Ectodermal cell (in vitro differentiated cells): ENCODE data around the gene GMDS.

ENCODE experiments used
- H3K27ac ChIP-seq: 2 replicates; pipeline ENCODE4 v1.7.0; 2013; ENCODE audit warnings: mild to moderate bottlenecking, low read depth, low read length; ENCODE audit not compliant: insufficient read depth, poor library complexity, severe bottlenecking
- H3K27me3 ChIP-seq: 2 replicates; pipeline ENCODE4 v1.7.0; 2013; ENCODE audit warnings: mild to moderate bottlenecking, low read length; ENCODE audit not compliant: insufficient read depth, control insufficient read depth, poor library complexity, severe bottlenecking
- H3K36me3 ChIP-seq: one replicate; pipeline ENCODE4 v1.7.0; 2013; ENCODE audit warnings: low read length; ENCODE audit not compliant: control insufficient read depth, insufficient read depth
- H3K4me1 ChIP-seq: one replicate; pipeline ENCODE4 v1.7.0; 2013; ENCODE audit warnings: low read length; ENCODE audit not compliant: control insufficient read depth, insufficient read depth
- H3K4me3 ChIP-seq: 2 replicates; pipeline ENCODE4 v1.7.0; 2013; ENCODE audit warnings: low read depth, low read length, control low read depth; ENCODE audit not compliant: insufficient read depth
- H3K9me3 ChIP-seq: 2 replicates; pipeline ENCODE4 v1.7.0; 2013; ENCODE audit warnings: mild to moderate bottlenecking, low read length, moderate library complexity; ENCODE audit not compliant: control insufficient read depth
- WGBS, 2 experiments: methylation state at CpG; one replicate each; pipeline ENCODE4 v1.1.7; 2013; ENCODE audit warnings: missing lambda C conversion rate in 2 of 2; 5-methylcytosine and 5-hydroxymethylcytosine counted together

GMDS gene

GRCh38 chr6:1916334-1917070, 328.9 kb downstream of the GMDS start:
- Histone ChIP-seq H3K9me3 (no peaks in the 10 kb centered on the region), H3K36me3 (no peaks in the 10 kb centered on the region), H3K27ac (no peak overlapping the region), H3K4me1 (peaks cover 6% of the 10 kb centered on the region), H3K4me3 (no peak overlapping the region), H3K27me3 (no peaks in the 10 kb centered on the region)
- WGBS, 2 experiments = 86 to 90% methylated on average over 7 of the region's 8 CpGs

GRCh38 chr6:1915226-1915625, 330.2 kb downstream of the GMDS start:
- 94 to 95% methylated on average over 9 of the region's 9 CpGs for WGBS, 2 experiments

GRCh38 chr6:1913577-1913976, 331.8 kb downstream of the GMDS start:
- H3K27me3 ChIP-seq = no peaks in the 10 kb centered on the region
- 94% methylated on average over 2 of the region's 3 CpGs; no CpG with 5 or more reads in 1 of the 2 experiments for WGBS, 2 experiments
- H3K27ac ChIP-seq = no peak overlapping the region

More at GRCh38 chr6:1915226-1915625, 330.2 kb downstream of the GMDS start:
- no peaks in the 10 kb centered on the region for H3K36me3 ChIP-seq
- no peak overlapping the region for H3K4me3 ChIP-seq
- no peak overlapping the region for H3K27ac ChIP-seq
- no peaks in the 10 kb centered on the region for H3K27me3 ChIP-seq
- H3K9me3 ChIP-seq = no peaks in the 10 kb centered on the region
- peaks cover 6% of the 10 kb centered on the region for H3K4me1 ChIP-seq

DNA sequence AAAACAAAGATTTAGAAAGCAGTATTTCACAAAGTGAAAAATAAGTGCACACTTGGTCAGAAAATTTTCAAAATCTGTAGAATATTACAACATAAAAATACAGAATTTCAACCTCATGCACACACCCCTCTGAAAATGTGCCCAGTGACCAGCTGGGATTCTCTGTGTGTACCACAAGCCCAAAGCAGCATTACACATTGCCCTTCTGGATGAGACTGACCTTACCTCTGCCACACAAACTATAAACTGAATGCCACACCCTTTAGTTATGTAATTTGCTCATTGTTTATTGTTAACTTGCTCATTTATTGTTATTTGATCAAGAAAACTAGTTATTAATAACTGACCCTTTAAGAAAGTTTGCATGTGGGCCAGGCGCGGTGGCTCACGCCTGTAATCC, 332.7 kb downstream of the GMDS start:
- Histone ChIP-seq H3K4me1 (no peaks in the 10 kb centered on the region), H3K4me3 (no peak overlapping the region), H3K9me3 (no peaks in the 10 kb centered on the region), H3K27me3 (no peaks in the 10 kb centered on the region), H3K36me3 (no peaks in the 10 kb centered on the region), H3K27ac (no peak overlapping the region)
- 86% methylated on average over 3 of the region's 3 CpGs; no CpG with 5 or more reads in 1 of the 2 experiments for WGBS, 2 experiments

More at GRCh38 chr6:1913577-1913976, 331.8 kb downstream of the GMDS start:
- no peaks in the 10 kb centered on the region for H3K9me3 ChIP-seq
- no peaks in the 10 kb centered on the region for H3K4me1 ChIP-seq
- H3K4me3 ChIP-seq = no peak overlapping the region
- H3K36me3 ChIP-seq = no peaks in the 10 kb centered on the region

GRCh38 chr6:1911474-1911873, 333.9 kb downstream of the GMDS start:
- Histone ChIP-seq H3K27ac (no peak overlapping the region), H3K4me1 (no peaks in the 10 kb centered on the region), H3K4me3 (no peak overlapping the region), H3K36me3 (no peaks in the 10 kb centered on the region), H3K27me3 (no peaks in the 10 kb centered on the region), H3K9me3 (no peaks in the 10 kb centered on the region)
- 81 to 96% methylated on average over 4 of the region's 4 CpGs for WGBS, 2 experiments

GRCh38 chr6:1910621-1911407, 334.6 kb downstream of the GMDS start:
- Histone ChIP-seq H3K4me3 (no peak overlapping the region), H3K4me1 (no peaks in the 10 kb centered on the region), H3K27me3 (no peaks in the 10 kb centered on the region), H3K27ac (no peak overlapping the region), H3K36me3 (no peaks in the 10 kb centered on the region), H3K9me3 (no peaks in the 10 kb centered on the region)
- 91 to 94% methylated on average over 7 to 8 of the region's 8 CpGs for WGBS, 2 experiments

DNA sequence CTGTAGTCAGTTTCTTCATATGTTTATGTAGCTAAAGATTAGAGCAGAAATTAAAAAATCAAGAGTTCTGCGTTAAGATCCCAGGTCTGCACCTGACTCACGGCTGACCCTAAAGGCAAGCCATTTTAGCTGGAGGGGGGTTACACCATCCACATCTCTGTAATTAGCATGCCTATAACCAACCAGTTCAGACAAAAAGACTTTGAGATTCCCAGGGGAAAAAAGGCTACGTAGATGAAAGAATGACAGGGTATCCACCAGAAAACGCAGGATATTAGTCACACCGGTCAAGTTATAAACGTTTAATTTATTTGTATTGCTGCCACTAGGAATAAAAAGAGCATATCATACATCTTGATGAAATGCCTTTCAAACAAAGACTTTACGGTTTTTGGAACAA, 336.6 kb downstream of the GMDS start:
- 78 to 84% methylated on average over 7 of the region's 7 CpGs for WGBS, 2 experiments
- Histone ChIP-seq H3K4me3 (no peak overlapping the region), H3K27me3 (no peaks in the 10 kb centered on the region), H3K36me3 (no peaks in the 10 kb centered on the region), H3K9me3 (no peaks in the 10 kb centered on the region), H3K27ac (no peak overlapping the region), H3K4me1 (peaks cover 5% of the 10 kb centered on the region)

DNA sequence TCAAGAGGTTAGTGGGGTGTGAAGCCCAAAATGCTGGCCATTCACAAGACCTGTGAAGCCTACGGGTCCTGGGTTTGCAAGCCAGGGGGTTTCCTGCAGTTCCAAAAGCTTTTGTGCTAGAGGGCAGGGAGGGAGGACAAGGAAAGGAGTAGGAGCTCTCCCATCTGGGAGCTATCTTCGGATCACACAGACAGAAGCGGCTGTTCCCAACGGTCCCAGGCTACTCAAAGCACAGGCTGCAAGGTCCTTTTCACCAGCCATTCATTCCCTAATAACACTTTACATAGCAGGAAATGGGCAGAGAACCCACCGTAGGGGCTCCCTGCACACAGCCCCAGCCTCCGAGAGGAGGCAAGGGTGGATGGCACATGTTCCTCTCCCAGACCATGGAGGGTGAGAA, 338.8 kb downstream of the GMDS start:
- Histone ChIP-seq H3K4me1 (peaks cover 8% of the 10 kb centered on the region), H3K36me3 (no peaks in the 10 kb centered on the region), H3K9me3 (no peaks in the 10 kb centered on the region), H3K27me3 (no peaks in the 10 kb centered on the region), H3K27ac (no peak overlapping the region), H3K4me3 (no peak overlapping the region)
- 58 to 63% methylated on average over 6 of the region's 6 CpGs for WGBS, 2 experiments

- 86 to 88% methylated on average over 1 of the region's 1 CpG for WGBS, 2 experiments
- Histone ChIP-seq H3K27ac (no peak overlapping the region), H3K27me3 (no peaks in the 10 kb centered on the region), H3K4me1 (peaks cover 8% of the 10 kb centered on the region), H3K36me3 (no peaks in the 10 kb centered on the region), H3K9me3 (no peaks in the 10 kb centered on the region), H3K4me3 (no peak overlapping the region)
Observed at GRCh38 chr6:1906014-1906413, 339.4 kb downstream of the GMDS start.

- 90 to 93% methylated on average over 6 of the region's 6 CpGs for WGBS, 2 experiments
- H3K36me3 ChIP-seq = no peaks in the 10 kb centered on the region
- H3K4me3 ChIP-seq = no peak overlapping the region
- H3K4me1 ChIP-seq = peaks cover 8% of the 10 kb centered on the region
- H3K27me3 ChIP-seq = no peaks in the 10 kb centered on the region
- no peaks in the 10 kb centered on the region for H3K9me3 ChIP-seq
- no peak overlapping the region for H3K27ac ChIP-seq
Observed at GRCh38 chr6:1904898-1905297, 340.5 kb downstream of the GMDS start.
